Measurements from ENCODE around the gene MIGA2. TPM values are rescaled to one million over a fixed set of nuclear protein-coding genes. Genes with fewer than 3 reads are reported as not detected.

The MIGA2 gene
- total and polyA plus RNA-seq, 9 of the 15 experiments (the other 6 are each of a cell fraction or from before 2014, with no cell fraction given) = 0.15 to 54.1 (median 18.0) TPM

DNA sequence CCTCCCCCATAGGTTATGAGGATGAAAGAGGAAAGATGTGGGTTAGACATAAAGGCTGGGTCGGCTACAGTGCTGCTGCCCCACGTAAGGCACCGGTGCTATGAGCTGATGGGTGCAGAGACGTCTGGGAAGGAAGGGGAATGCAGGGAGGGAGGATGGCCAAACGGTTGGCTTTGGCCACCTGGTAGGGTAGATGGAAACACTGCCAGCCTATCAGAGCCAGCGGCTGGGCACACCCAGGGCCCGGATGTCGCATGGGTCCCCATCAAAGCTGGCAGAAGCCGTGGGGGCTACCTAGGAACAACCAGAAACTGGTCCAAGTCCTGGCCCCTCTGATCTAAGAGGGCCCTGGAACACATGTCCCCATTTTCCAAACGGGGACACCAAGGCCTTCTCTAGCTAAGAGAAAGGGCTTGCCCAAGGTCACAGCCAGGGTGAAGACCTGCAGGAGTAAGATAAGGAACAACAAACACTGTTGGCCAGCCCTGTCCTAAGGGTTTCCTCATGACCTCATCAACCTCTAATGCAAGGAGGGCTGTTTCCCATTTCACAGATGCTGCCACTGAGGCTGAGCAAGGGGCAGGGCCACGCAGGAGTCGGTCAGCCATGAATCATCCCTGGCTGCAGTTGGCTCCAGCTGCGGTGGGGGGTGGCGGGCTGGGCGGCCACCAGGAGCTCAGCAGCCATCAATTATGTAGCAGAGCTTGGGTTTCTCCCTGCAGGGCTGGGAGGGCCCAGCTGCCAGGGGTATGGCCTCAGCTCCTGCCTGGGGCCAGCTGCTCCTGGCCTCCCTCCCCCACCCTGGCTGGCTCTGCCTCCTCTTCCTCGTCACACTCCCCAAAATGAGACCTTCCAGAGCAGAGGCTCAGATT lies 13.2 kb upstream of the MIGA2 start (continued):
- TF ChIP-seq MNT (conservative IDR thresholded peaks at IDR 0.05) (peak in 1 of 2 experiments; percentile 59; a peak in 1 of 4 replicates), SMARCB1 (IDR thresholded peaks at IDR 0.05; ENCODE audit: insufficient read length, low read depth) (no peak), THAP7 (CRISPR knock-in tag; IDR thresholded peaks at IDR 0.05) (no peak), CEBPG (CRISPR knock-in tag; IDR thresholded peaks at IDR 0.05) (0 out of 2 replicates have a peak, but pooled peaks have one; percentile 24), CEBPG (tag; conservative IDR thresholded peaks at IDR 0.05 in 1 of 2, IDR thresholded peaks at IDR 0.05 in 1 of 2) (peak in 1 of 2 experiments; percentile 37; a peak in 2 of 4 replicates), BCL6 (CRISPR knock-in tag; IDR thresholded peaks at IDR 0.05) (no peak), IRF2 (CRISPR knock-in tag; IDR thresholded peaks at IDR 0.05) (no peak), ZKSCAN1 (IDR thresholded peaks at IDR 0.05; ENCODE audit: low read depth, low read length) (peak; percentile 32; the same call in 1 of the 2 replicates), ZNF12 (CRISPR knock-in tag; IDR thresholded peaks at IDR 0.05) (no peak), HNRNPUL1 (IDR thresholded peaks at IDR 0.05; ENCODE audit: low read length) (no peak), ELF2 (CRISPR knock-in tag; IDR thresholded peaks at IDR 0.05) (no peak), SMC3 (conservative IDR thresholded peaks at IDR 0.05; ENCODE audit: insufficient read depth, low read depth, low read length) (no peak), HIVEP1 (CRISPR knock-in tag; IDR thresholded peaks at IDR 0.05) (no peak), HMGN3 (IDR thresholded peaks at IDR 0.05; ENCODE audit: borderline replicate concordance, extremely low read depth, insufficient read length, low read depth, low read length) (peak; percentile 41), ZNF644 (tag; IDR thresholded peaks at IDR 0.05; ENCODE audit: low read depth) (0 out of 2 replicates have a peak, but pooled peaks have one; percentile 47), SRSF3 (IDR thresholded peaks at IDR 0.05; ENCODE audit: insufficient read depth, low read length) (no peak), PRPF4 (IDR thresholded peaks at IDR 0.05; ENCODE audit: insufficient read depth, low read depth, low read length, poor library complexity, severe bottlenecking) (no peak), PPARD (CRISPR knock-in tag; IDR thresholded peaks at IDR 0.05) (no peak), ZNF354B (CRISPR knock-in tag; IDR thresholded peaks at IDR 0.05) (no peak), SOX6 (IDR thresholded peaks at IDR 0.05) (peak; percentile 81), ELF4 (CRISPR knock-in tag; IDR thresholded peaks at IDR 0.05) (no peak), SMAD2 (IDR thresholded peaks at IDR 0.05; ENCODE audit: low read depth, low read length) (no peak), POLR3G (IDR thresholded peaks at IDR 0.05; ENCODE audit: extremely low read depth, insufficient read length, insufficient replicate concordance) (no peak), CBFA2T2 (conservative IDR thresholded peaks at IDR 0.05) (peak; percentile 77)
- TF ChIP-seq, protein P1, sequence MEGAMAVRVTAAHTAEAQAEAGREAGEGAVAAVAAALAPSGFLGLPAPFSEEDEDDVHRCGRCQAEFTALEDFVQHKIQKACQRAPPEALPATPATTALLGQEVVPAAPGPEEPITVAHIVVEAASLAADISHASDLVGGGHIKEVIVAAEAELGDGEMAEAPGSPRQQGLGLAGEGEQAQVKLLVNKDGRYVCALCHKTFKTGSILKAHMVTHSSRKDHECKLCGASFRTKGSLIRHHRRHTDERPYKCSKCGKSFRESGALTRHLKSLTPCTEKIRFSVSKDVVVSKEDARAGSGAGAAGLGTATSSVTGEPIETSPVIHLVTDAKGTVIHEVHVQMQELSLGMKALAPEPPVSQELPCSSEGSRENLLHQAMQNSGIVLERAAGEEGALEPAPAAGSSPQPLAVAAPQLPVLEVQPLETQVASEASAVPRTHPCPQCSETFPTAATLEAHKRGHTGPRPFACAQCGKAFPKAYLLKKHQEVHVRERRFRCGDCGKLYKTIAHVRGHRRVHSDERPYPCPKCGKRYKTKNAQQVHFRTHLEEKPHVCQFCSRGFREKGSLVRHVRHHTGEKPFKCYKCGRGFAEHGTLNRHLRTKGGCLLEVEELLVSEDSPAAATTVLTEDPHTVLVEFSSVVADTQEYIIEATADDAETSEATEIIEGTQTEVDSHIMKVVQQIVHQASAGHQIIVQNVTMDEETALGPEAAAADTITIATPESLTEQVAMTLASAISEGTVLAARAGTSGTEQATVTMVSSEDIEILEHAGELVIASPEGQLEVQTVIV (CRISPR knock-in tag; IDR thresholded peaks at IDR 0.05; ENCODE audit: borderline replicate concordance) = no peak
